HPDE6-E6E7 (cell line): Measurements from ENCODE around the gene STX7.
"Not testable (repeated sequence)": the region's sequence is repeated elsewhere in the genome, so short reads cannot be mapped to it uniquely, and the experiment has no call there.

Source experiments
- DNase-seq: peaks from one replicate; pipeline ENCODE4 v3.0.0; 2011; ENCODE audit warnings: missing footprints; ENCODE audit errors: extremely low spot score

The STX7 gene, protein sequence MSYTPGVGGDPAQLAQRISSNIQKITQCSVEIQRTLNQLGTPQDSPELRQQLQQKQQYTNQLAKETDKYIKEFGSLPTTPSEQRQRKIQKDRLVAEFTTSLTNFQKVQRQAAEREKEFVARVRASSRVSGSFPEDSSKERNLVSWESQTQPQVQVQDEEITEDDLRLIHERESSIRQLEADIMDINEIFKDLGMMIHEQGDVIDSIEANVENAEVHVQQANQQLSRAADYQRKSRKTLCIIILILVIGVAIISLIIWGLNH

DNA sequence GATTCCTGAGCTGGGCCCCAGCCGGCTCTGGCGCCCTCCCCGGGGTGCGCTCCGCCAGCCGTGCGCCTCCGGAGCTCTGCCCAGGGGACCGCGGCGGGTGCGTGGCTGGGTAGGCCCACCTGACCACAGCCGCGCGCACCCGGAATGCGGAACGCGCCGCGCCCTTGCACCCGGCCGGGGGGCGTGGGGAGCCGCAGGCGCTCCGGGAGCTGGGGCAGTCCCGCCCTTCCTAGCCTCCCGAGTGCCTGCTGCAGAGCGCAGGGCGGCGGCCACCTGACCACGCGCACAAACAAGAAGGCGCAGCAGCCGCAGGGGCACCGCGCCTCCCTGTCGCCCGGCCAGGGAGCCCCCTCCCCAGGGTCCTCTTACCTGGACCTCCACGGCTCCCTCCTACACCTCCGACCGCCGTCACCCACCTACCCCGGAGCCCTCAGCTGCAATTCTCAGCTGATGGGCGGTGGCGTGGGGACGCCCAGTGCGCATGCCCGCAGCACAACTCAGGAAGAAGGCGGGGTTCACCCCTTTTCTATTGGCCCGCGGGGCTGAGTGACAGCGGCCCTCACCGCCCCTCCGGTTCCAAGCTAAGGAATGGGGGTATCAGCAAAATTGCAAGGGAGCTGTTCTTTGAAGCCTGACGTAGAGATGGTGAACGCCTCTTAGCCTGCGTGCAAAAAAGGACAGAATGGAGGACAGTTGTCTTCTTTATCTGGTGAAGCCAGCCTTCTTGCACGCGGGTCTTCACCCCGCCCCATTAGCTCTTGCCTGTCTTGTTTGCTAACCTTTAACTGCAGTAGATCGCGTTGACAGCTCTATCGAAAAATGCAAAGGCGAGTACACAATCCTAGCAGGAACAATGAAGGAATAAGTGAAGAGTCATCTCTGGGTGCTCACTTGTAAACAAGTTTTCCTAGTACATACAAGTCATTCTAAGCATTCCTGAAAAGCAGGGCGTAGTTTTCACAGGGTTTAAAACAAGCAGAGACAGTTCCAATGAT, at the start of gene STX7:
Gene STX7 (minus strand): TSS at position 479 of the 995 bp plus-strand sequence. CDS start 9,586 bp downstream, outside the sequence.
- peak; percentile 94 for DNase-seq

- DNase-seq, result not testable (repeated sequence)
Measured at GRCh38 chr6:132560087-132560486, 47.2 kb upstream of the STX7 start.

DNA sequence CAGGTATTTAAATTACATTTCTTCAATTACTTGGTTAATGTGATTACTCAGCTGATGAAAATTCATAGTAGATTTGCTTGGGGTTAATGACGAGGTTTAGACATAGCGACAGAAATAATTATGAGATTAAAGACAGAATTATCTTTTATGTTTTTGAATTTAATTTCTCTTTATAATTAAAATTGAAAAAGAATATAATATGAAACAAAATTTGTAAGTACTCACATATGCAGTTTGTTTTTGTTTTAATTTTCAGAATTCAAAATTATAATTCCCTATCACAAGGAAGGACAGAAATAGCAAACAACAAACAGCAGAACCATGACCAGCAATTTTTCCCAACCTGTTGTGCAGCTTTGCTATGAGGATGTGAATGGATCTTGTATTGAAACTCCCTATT, 39.5 kb upstream of the STX7 start, which contains the start of gene TAAR8:
Gene TAAR8 (plus strand): TSS at position 301 of the 400 bp plus-strand sequence. CDS start 21 bp downstream, at position 322.
- no peak for DNase-seq

- DNase-seq, result no peak
Measured at GRCh38 chr6:132551214-132551613, 38.3 kb upstream of the STX7 start.

DNA sequence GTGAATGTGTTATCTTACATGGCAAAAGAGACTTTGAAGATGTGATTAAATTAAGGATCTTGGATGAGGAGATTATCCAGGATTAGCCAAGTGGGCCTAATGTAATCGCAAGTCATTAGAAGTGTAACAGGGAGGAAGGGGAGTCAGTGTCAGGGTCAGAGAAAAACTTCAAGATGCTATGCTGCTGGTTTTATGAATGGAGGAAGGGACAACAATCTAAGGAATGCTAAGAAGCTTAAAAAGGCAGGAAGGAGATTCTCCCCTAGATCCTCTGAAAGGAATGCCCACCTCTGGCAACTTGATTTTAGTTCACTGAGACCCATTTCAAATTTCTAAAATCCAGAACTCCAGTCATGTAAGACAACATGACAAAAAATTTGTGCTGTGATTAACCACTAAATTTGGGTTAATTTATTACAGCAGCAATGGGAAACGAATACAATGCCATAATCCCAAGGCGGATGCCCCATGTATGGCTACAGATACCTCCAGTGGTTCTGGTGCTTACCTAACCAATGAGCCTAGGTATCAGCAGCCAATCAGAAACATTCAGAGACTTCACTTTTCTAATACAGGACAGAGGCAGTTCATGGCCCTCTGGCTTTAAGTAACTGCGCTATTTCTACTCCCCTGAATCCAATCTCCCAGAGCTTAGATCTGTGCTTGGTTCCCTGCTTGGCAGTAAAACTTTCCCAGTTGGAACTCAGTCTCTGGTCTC, 36.0 kb upstream of the STX7 start:
- DNase-seq, result no peak

- DNase-seq, result no peak
Measured at GRCh38 chr6:132544826-132545225, 31.9 kb upstream of the STX7 start.

- no peak for DNase-seq
Measured at GRCh38 chr6:132537977-132538376, 25.1 kb upstream of the STX7 start, which contains the start of gene TAAR9. Gene TAAR9, plus strand, starts transcription at chr6:132538277. Its CDS starts 13 bp downstream, at chr6:132538290.

- DNase-seq, result no peak
Measured at GRCh38 chr6:132537145-132537544, 24.2 kb upstream of the STX7 start.

DNA sequence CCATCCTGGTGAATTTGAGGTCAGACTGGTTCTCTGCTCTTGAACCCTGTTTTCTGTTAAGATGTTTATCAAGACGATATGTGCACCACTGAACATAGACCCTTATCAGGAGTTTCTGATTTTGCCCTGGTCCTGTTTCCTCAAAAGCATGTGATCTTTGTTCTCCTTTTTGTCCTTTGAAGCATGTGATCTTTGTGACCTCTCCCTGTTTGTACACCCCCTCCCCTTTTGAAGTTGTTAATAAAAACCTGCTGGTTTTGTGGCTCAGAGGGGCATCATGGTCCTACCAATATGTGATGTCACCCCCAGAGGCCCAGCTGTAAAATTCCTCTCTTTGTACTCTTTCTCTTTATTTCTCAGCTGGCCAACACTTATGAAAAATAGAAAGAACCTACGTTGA, 21.6 kb upstream of the STX7 start:
- not testable (repeated sequence) for DNase-seq

GRCh38 chr6:132530293-132530974, 17.5 kb upstream of the STX7 start:
- DNase-seq, result peak; percentile 33

- no peak for DNase-seq
Measured at GRCh38 chr6:132527791-132528190, 14.9 kb upstream of the STX7 start.

- no peak for DNase-seq
Measured at GRCh38 chr6:132526461-132526860, 13.5 kb upstream of the STX7 start.

- DNase-seq, result no peak
Measured at GRCh38 chr6:132525866-132526265, 12.9 kb upstream of the STX7 start.

GRCh38 chr6:132524646-132525045, 11.7 kb upstream of the STX7 start:
- DNase-seq, result no peak

DNA sequence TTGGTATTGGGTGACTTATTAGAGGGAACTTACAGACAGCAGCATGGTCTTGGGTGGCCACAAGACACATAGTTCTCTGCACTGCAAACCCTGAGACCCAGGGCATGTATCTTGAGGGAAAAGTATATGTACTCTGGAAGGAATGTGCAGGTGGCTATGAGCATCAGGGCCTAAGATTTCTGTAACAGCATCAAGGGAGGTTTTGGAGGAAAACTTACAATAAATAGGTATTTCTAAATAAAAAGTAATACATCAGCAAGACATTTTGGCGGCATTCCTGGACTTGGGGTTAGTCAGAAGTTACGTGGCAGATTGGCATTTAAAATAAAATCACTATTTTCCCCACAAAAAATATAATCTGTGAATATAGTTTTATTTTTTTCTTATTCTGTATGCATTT, 8.0 kb upstream of the STX7 start:
- no peak for DNase-seq

DNA sequence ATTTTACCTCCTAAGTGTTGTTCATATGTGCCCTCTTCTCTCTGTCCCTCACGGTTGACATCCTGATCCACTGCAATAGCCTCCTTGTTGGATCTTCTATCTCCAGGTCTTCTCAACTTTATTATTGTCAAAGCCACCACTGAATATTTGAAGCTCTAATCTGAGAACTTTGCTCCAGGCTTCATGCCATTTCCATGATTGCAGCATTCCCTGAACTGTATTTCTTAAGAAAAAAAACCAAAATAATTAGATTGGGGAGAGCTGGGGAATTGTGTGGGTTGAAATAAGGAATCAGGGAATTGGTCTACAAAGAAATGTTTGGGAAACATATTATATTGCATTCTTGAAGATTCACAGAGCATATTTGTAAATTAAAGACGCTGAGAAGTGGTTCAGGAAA, 2.5 kb upstream of the STX7 start:
- no peak for DNase-seq

GRCh38 chr6:132513831-132514545, 1.1 kb upstream of the STX7 start:
- DNase-seq, result no peak

GRCh38 chr6:132512342-132512637, 626 bp downstream of the STX7 start:
- no peak for DNase-seq

DNA sequence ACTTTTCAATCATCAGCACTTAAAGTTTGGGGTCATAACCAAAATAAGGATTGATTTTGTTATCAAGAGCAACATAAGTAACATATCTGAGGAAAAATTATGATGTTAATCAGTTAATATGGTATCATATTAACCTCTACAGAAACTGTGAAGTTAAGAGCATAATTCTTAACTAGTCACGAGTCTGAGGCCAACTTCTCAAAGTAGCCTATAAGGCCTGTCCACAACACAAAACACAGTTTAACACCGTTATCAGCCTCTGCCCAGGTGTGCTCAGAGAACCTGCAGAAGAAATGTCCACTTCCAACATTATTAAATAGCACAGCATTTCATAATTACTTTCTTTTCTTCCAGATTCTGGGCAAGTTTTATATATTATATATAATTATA, 1.1 kb downstream of the STX7 start:
- DNase-seq, result no peak

- DNase-seq, result no peak
Measured at GRCh38 chr6:132511210-132511830, 1.6 kb downstream of the STX7 start.
